Pancreas (tissue), 10 donors: ENCODE results near the gene MRE11. TPM values are rescaled to one million over a fixed set of nuclear protein-coding genes. Genes with fewer than 3 reads are reported as not detected.
A peak's percentile ranks its signal among the peaks of the same experiment; 100 is the strongest.
"Not testable (repeated sequence)": the region's sequence is repeated elsewhere in the genome, so short reads cannot be mapped to it uniquely, and the experiment has no call there.

Experiments
- ATAC-seq, 4 donors: fragments of 200-7000 bp; cut with Tn5 transposase; one replicate each; pipeline versions ENCODE4 v1.8.0 to v1.9.1; 2020; ENCODE audit warnings: mild to moderate bottlenecking in 4 of 4, moderate library complexity in 4 of 4
- DNase-seq, 6 donors: peaks; one replicate each; pipeline ENCODE4 v3.0.0-alpha.2; 2020
- FAIRE-seq: peaks from 2 replicates; lab custom pipeline; 2012; peaks lifted over from hg19 to GRCh38; lab: Jason Lieb, UNC
- H3K27ac ChIP-seq, 4 donors: fragments of 200-600 bp; sonication (generic); 1 replicate in 3 of 4; 2 replicates in 1 of 4; pipeline versions ENCODE4 v1.5.0 to v1.8.0; 2020
- H3K27me3 ChIP-seq, 4 donors: fragments of 200-600 bp; one replicate each; pipeline ENCODE4 v1.8.0; 2021
- H3K36me3 ChIP-seq, 3 donors: fragments of 200-600 bp; sonication (generic) in 1 of 3; one replicate each; pipeline versions ENCODE4 v1.5.0 to v1.8.0; 2020 to 2021
- H3K4me1 ChIP-seq, 3 donors: fragments of 200-600 bp; one replicate each; pipeline ENCODE4 v1.8.0; 2021
- H3K4me3 ChIP-seq, 4 donors: fragments of 200-600 bp; sonication (generic) in 2 of 4; one replicate each; pipeline versions ENCODE4 v1.5.0 to v1.8.0; 2020 to 2021
- H3K9me3 ChIP-seq, 4 donors: fragments of 200-600 bp; one replicate each; pipeline ENCODE4 v1.8.0; 2021
- WGBS, 2 donors: extraction: QIAGEN DNeasy Blood & Tissue Kit; methylation state at CpG; one replicate each; pipeline ENCODE4 v1.1.7; 2013; 5-methylcytosine and 5-hydroxymethylcytosine counted together
- intact Hi-C, 3 donors: fragments of 100-400 bp; cut with DNase I; formaldehyde crosslinking; loops; one replicate each; pipeline versions ENCODE4 v1.11.1 to v1.14.2; 2022
- polyA plus RNA-seq, 2 donors: library from polyadenylated mRNA; stranded (reverse); fragments of 200-250 nt; gene quantifications; one replicate each; pipeline ENCODE4 v1.2.3, GENCODE V29; 2013
- total RNA-seq, 6 donors: library from RNA; stranded (reverse); fragmentation: NEBNext Ultra II Directional in 4 of 6; extraction: Animal tissue kit (Norgen Biotek cat#: 25700) in 4 of 6; gene quantifications; one replicate each; pipeline versions ENCODE4 v1.2.1 to v1.2.4, GENCODE V29; 2021 to 2023
- TF ChIP-seq, protein P1 (sequence below), 4 donors: fragments of 200-600 bp; sonication (generic) in 3 of 4; IDR thresholded peaks; one replicate each; pipeline versions ENCODE4 v1.5.0 to v1.8.0; 2021; ENCODE audit warnings: antibody characterized with exemption in 4 of 4
- donor health status: healthy with polysubstance abuse.
- donor health status: DM: no; HTN: no; CAD: no; lungs with moderate emphysema.
- donor health status: DM: no; HTN: no; CAD: no.
- donor health status: control.
- donor health status: control.
- donor health status: Bipolar disorder and iron deficiency.
- donor health status: DM: yes; HTN: yes; CAD: no.
- donor health status: DM: no; HTN: no; CAD: no.
- donor health status: DM: no; HTN: no; CAD: no.
- donor health status: DM: yes; HTN: yes; CAD: no.

The MRE11 gene
- total and polyA plus RNA-seq, 8 donors: 4.2 to 13.4 (median 8.6) TPM

DNA sequence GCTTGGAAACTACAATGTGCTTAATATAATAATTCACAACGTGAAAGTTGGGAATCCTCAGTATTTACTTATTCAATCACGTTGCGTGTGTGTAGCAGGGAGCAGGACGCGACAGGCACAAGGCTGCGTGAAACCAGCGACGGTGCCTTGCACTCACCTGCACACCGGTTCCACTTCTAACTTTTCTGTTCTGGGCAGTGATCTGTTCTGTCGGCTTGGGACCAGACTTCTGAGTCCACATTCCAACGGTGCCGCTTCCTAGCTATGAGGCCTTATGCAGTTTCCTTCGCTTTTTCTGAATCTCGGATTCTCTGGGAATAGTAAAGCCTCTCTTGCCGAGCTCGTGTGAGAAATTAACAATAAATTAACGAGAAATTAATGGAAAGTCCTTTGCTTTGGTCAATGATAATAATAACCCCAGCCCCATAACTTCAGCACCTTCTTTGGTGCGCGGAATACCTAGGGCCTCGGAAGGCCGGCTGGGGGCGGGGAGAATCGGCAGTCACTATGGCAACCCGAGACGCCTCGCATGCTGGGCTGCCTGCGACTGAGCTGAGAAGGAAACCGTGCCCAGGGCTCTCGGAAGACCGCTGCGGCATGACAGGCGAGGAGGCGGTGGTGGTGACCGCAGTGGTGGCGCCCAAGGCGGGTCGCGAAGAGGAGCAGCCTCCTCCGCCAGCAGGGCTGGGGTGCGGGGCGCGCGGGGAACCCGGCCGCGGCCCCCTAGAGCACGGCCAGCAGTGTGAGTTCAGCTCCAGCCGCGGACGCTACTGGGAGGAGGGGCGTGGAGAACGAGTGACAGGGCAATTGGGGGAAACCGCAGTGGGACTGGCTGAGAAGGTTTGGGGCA lies 18.5 kb upstream of the MRE11 start, which contains the start of gene C11orf97:
C11orf97 (plus strand) TSS at position 530 of the 850 bp plus-strand sequence; CDS start at position 598, 68 bp downstream.
- 14 to 16% methylated on average over 53 of the region's 53 CpGs for WGBS, 2 donors
- ATAC-seq (peak; percentile 94 to 98 (median 96)), DNase-seq (peak; percentile 66 to 82 (median 74)), FAIRE-seq (no peak)
- Histone ChIP-seq H3K9me3 (no peaks in the 10 kb centered on the region), H3K27ac (peak within 1 kb of the TSS in 1 of 4 donors; percentile 3), H3K4me3 (peak within 1 kb of the TSS; percentile 6 to 64 (median 44)), H3K27me3 (peaks cover 0 to 3% (median 0%) of the 10 kb centered on the region in 4 donors), H3K4me1 (peaks cover 0 to 5% (median 0%) of the 10 kb centered on the region in 3 donors), H3K36me3 (no peaks in the 10 kb centered on the region)
- TF ChIP-seq, protein P1, sequence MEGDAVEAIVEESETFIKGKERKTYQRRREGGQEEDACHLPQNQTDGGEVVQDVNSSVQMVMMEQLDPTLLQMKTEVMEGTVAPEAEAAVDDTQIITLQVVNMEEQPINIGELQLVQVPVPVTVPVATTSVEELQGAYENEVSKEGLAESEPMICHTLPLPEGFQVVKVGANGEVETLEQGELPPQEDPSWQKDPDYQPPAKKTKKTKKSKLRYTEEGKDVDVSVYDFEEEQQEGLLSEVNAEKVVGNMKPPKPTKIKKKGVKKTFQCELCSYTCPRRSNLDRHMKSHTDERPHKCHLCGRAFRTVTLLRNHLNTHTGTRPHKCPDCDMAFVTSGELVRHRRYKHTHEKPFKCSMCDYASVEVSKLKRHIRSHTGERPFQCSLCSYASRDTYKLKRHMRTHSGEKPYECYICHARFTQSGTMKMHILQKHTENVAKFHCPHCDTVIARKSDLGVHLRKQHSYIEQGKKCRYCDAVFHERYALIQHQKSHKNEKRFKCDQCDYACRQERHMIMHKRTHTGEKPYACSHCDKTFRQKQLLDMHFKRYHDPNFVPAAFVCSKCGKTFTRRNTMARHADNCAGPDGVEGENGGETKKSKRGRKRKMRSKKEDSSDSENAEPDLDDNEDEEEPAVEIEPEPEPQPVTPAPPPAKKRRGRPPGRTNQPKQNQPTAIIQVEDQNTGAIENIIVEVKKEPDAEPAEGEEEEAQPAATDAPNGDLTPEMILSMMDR (IDR thresholded peaks at IDR 0.05): no peak
- intact Hi-C loops: no loop called here

- DNase-seq (no peak), ATAC-seq (no peak), FAIRE-seq (no peak)
- intact Hi-C loops: no loop called here
- Histone ChIP-seq H3K9me3 (no peaks in the 10 kb centered on the region), H3K27me3 (no peaks in the 10 kb centered on the region), H3K36me3 (no peaks in the 10 kb centered on the region), H3K27ac (no peak overlapping the region), H3K4me1 (peaks cover 0 to 3% (median 0%) of the 10 kb centered on the region in 3 donors), H3K4me3 (no peak overlapping the region)
- TF ChIP-seq, protein P1 (IDR thresholded peaks at IDR 0.05): no peak
- WGBS, 2 donors: 48 to 61% methylated on average over 4 of the region's 4 CpGs
Observed at GRCh38 chr11:94507485-94507884, 13.8 kb upstream of the MRE11 start.

GRCh38 chr11:94506513-94506912 lies 12.9 kb upstream of the MRE11 start:
- H3K4me1 ChIP-seq, FAIRE-seq, H3K9me3 ChIP-seq, ATAC-seq, DNase-seq, H3K36me3 ChIP-seq, H3K27ac ChIP-seq, H3K27me3 ChIP-seq, intact Hi-C loops, H3K4me3 ChIP-seq: not testable (repeated sequence)
- WGBS, 2 donors: 77 to 87% methylated on average over 5 of the region's 5 CpGs

DNA sequence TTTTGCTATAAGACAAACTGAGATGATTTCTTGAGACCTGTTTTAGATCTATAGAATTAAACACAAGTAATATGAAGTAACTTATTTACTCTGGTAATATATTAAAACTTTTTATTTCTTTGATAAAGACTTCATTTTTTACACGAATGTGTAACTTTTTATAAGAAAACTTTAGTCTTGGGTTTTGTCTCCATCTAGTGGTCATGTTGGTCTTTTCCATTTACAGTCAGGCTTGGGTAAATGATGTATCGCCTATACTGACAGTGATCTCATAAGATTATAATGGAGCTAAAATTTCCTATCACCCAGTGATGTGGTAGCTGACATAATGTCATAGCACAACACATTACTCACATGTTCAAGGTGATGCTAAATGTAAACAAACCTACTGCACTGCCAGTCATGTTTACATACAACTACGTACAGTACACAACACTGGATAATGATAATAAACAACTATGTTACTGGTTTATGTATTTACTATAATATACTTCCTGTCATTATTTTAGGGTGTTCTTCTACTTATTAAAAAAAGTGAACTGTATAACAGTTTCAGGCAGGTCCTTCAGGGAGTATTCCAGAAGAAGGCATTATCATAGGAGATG lies 11.1 kb upstream of the MRE11 start:
- ATAC-seq (peak in 3 of 4 donors; percentile 56 to 73 (median 73)), FAIRE-seq (peak; percentile 94), DNase-seq (no peak)
- intact Hi-C loops: no loop called here
- Histone ChIP-seq H3K4me1 (no peaks in the 10 kb centered on the region), H3K27ac (no peak overlapping the region), H3K27me3 (no peaks in the 10 kb centered on the region), H3K36me3 (no peaks in the 10 kb centered on the region), H3K9me3 (no peaks in the 10 kb centered on the region), H3K4me3 (no peak overlapping the region)
- TF ChIP-seq, protein P1 (IDR thresholded peaks at IDR 0.05): peak; percentile 36 to 57 (median 40)
- WGBS, 2 donors: 8 to 19% methylated on average over 3 of the region's 3 CpGs

GRCh38 chr11:94501522-94501921 lies 7.9 kb upstream of the MRE11 start:
- DNase-seq (no peak), FAIRE-seq (no peak), ATAC-seq (no peak)
- peaks cover 0 to 18% (median 3%) of the 10 kb centered on the region in 3 donors for H3K36me3 ChIP-seq
- TF ChIP-seq, protein P1 (IDR thresholded peaks at IDR 0.05): no peak
- no peak overlapping the region for H3K4me3 ChIP-seq
- no peaks in the 10 kb centered on the region for H3K27me3 ChIP-seq
- no peaks in the 10 kb centered on the region for H3K9me3 ChIP-seq
- no peaks in the 10 kb centered on the region for H3K4me1 ChIP-seq
- 52 to 60% methylated on average over 2 of the region's 2 CpGs for WGBS, 2 donors
- intact Hi-C loops: no loop called here
- H3K27ac ChIP-seq: no peak overlapping the region
